BJ (cell line): ENCODE results near the gene PADI4. TPM values are rescaled to one million over a fixed set of nuclear protein-coding genes. Genes with fewer than 3 reads are reported as not detected.

ENCODE experiments used
- CTCF ChIA-PET: fragments of 350-600 bp; formaldehyde crosslinking; extraction: SDS; loops from one replicate; lab custom pipeline; 2021; ENCODE audit warnings: antibody characterized with exemption, inconsistent platforms; lab: Yijun Ruan, JAX
- POLR2A ChIA-PET: fragments of 300-600 bp; sonication (Branson Sonifier 250); formaldehyde crosslinking; extraction: SDS; loops from one replicate; lab custom pipeline; 2021; ENCODE audit warnings: antibody characterized with exemption; lab: Charles Lee
- DNase-seq: peaks from one replicate; pipeline ENCODE4 v3.0.0-alpha.2; 2011; ENCODE audit warnings: low read depth
- H3K27me3 ChIP-seq: 2 replicates; pipeline ENCODE4 v1.6.0; 2011; ENCODE audit warnings: low read length; ENCODE audit not compliant: control insufficient read depth, insufficient read depth
- H3K36me3 ChIP-seq: 2 replicates; pipeline ENCODE4 v1.5.1; 2011; ENCODE audit warnings: low read length; ENCODE audit not compliant: control insufficient read depth, insufficient read depth
- H3K4me3 ChIP-seq: 2 replicates; pipeline ENCODE4 v1.5.1; 2011; ENCODE audit warnings: low read depth, mild to moderate bottlenecking, control low read depth, low read length
- polyA plus RNA-seq: library from polyadenylated mRNA; depleted of rRNA; stranded (reverse); fragments of >200 nt; gene quantifications from 2 replicates; pipeline ENCODE4 v1.2.3, GENCODE V29; 2011
- TF ChIP-seq, protein P1 (sequence below): IDR thresholded peaks from 2 replicates; pipeline ENCODE4 v1.5.1; 2011; ENCODE audit warnings: low read depth, mild to moderate bottlenecking, control low read depth, inconsistent platforms, low read length, moderate library complexity; ENCODE audit not compliant: insufficient read depth

Gene PADI4
- polyA plus RNA-seq, 1 experiment: not detected

DNA sequence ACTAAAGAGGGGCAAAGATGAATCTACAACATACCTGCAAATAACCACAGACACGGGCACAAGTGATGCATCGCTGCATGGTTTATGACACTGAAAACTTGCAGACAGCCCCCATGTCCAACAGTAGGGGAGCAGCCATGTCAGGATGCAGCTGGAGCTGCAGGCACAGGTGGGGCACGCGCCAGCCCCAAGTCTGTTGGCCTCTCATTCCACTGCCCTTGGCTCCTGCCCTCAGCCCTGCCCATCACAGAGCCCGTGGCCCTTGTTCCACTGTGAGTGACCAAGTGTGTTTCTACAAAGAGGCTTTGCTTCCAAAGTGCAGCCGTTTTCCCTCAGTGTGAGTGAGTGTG is 3.2 kb upstream of the PADI4 start:
- Histone ChIP-seq H3K4me3 (no peak overlapping the region), H3K36me3 (no peaks in the 10 kb centered on the region), H3K27me3 (peaks cover 8% of the 10 kb centered on the region)
- POLR2A ChIA-PET: no interaction called here
- no peak for DNase-seq
- TF ChIP-seq, protein P1, sequence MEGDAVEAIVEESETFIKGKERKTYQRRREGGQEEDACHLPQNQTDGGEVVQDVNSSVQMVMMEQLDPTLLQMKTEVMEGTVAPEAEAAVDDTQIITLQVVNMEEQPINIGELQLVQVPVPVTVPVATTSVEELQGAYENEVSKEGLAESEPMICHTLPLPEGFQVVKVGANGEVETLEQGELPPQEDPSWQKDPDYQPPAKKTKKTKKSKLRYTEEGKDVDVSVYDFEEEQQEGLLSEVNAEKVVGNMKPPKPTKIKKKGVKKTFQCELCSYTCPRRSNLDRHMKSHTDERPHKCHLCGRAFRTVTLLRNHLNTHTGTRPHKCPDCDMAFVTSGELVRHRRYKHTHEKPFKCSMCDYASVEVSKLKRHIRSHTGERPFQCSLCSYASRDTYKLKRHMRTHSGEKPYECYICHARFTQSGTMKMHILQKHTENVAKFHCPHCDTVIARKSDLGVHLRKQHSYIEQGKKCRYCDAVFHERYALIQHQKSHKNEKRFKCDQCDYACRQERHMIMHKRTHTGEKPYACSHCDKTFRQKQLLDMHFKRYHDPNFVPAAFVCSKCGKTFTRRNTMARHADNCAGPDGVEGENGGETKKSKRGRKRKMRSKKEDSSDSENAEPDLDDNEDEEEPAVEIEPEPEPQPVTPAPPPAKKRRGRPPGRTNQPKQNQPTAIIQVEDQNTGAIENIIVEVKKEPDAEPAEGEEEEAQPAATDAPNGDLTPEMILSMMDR: no peak
- CTCF ChIA-PET: interaction anchor here (1.2 kb wide), 1 partner anchor 32 kb away, joined by 3 read pairs; no protein-coding TSS in a partner anchor

DNA sequence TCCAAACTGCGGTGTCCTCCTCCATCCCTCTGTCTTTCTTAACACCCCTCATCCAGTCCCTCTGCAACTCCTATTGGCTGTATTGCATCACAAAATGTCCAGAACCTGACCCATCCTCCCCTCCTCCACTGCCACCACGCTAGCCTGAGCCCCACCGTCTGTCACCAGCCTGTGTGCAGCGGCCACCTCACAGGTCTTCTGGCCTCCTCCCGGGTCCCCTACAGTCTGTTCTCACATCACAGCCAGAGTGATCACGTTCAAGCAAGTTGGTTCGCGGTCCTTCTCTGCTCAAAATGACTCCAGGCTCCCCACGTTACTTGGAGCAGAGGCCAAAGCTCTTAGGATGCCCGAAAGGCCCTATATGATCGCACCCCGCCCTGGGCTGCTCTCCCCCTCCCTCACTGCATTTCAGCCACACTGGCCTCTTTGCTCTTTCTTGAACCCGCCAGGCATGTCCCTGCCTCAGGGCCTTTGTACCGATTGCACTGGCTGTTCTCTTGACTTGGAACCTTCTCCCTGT is 2.4 kb upstream of the PADI4 start:
- no peak for DNase-seq

DNA sequence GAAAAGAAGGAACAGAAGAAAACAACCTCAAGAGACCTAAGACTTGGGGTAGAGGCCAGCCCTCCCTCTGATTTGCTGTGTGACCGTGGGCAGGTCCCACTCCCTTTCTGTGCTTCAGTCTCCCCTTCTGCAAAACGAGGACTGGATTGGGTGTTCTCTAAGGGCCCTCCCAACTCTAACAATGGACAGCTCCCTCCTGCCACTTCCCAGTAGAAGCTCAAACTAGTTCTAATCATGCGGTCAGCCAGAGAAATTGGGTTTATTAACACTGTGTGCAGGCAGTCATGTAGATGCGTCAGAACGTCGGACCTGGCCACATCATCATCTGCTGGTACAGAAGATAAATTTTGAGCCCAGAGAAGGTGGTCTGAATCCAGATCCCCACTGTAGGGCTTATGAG is 1.6 kb upstream of the PADI4 start:
- ChIA-PET CTCF (no interaction called here), POLR2A (no interaction called here)
- Histone ChIP-seq H3K4me3 (no peak overlapping the region), H3K36me3 (no peaks in the 10 kb centered on the region), H3K27me3 (peaks cover 12% of the 10 kb centered on the region)
- TF ChIP-seq, protein P1: no peak
- DNase-seq: no peak

More for the DNA sequence above, 2.4 kb upstream of the PADI4 start:
- Histone ChIP-seq H3K4me3 (no peak overlapping the region), H3K27me3 (peaks cover 12% of the 10 kb centered on the region), H3K36me3 (no peaks in the 10 kb centered on the region)
- TF ChIP-seq, protein P1: no peak
- ChIA-PET POLR2A (no interaction called here), CTCF (no interaction called here)

DNA sequence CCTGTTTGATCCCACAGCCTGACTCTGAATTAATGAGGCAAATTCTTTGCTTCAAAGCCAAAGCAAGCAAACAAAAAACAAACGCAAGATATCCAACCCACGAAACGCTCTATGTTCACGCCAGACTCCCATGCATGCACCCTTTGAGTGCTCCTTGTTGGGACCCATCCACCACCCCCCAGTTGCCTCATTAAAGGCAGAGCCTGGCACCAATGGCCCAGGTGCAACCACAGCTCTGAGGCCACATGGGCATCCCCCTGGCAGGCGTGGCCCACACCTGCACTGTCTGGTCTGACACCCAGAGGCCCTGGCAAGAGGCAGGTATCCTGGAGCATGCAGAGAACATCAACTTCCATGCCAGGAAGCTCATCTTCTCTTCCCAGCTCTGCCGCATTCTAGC is 1.1 kb upstream of the PADI4 start:
- ChIA-PET POLR2A (no interaction called here), CTCF (interaction anchor here (1.1 kb wide), 1 partner anchor 70 kb away, joined by 3 read pairs; no protein-coding TSS in a partner anchor)
- TF ChIP-seq, protein P1: no peak
- DNase-seq: no peak
- Histone ChIP-seq H3K36me3 (no peaks in the 10 kb centered on the region), H3K4me3 (no peak overlapping the region), H3K27me3 (peaks cover 12% of the 10 kb centered on the region)

DNA sequence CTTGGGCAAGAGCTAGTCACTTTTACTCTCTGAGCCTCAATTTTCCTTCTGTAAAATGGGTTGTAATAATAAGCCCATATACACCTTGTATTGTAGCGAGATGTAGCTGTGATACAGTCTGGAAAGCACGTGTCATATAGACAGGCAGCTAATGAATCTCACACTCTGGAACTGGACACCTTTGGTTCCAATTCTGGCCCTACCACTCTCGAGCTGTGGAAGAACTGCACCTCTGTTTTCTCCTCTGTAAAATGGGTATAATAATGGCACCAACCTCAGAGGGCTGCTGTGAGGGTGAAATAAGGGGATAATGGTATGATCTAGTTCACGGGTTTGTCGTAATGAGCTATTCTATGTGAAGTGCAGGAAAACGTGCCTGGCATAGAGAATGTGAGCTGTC is 668 bp upstream of the PADI4 start:
- POLR2A ChIA-PET: no interaction called here
- CTCF ChIA-PET: interaction anchor here (1.1 kb wide), 1 partner anchor 70 kb away, joined by 3 read pairs; no protein-coding TSS in a partner anchor
- peaks cover 12% of the 10 kb centered on the region for H3K27me3 ChIP-seq
- DNase-seq: no peak
- no peaks in the 10 kb centered on the region for H3K36me3 ChIP-seq
- TF ChIP-seq, protein P1: no peak
- H3K4me3 ChIP-seq: no peak overlapping the region
